Activated T-cell treated with anti-CD3 and anti-CD28 coated beads, Interleukin-2, amount 50 U/mL, for 1 hour (primary cell): ENCODE results near the gene SBNO2.
"Not testable (repeated sequence)": the region's sequence is repeated elsewhere in the genome, so short reads cannot be mapped to it uniquely, and the experiment has no call there.

ENCODE experiments used
- DNase-seq: peaks from one replicate; pipeline ENCODE4 v3.0.0-alpha.2; 2020

Gene SBNO2

DNA sequence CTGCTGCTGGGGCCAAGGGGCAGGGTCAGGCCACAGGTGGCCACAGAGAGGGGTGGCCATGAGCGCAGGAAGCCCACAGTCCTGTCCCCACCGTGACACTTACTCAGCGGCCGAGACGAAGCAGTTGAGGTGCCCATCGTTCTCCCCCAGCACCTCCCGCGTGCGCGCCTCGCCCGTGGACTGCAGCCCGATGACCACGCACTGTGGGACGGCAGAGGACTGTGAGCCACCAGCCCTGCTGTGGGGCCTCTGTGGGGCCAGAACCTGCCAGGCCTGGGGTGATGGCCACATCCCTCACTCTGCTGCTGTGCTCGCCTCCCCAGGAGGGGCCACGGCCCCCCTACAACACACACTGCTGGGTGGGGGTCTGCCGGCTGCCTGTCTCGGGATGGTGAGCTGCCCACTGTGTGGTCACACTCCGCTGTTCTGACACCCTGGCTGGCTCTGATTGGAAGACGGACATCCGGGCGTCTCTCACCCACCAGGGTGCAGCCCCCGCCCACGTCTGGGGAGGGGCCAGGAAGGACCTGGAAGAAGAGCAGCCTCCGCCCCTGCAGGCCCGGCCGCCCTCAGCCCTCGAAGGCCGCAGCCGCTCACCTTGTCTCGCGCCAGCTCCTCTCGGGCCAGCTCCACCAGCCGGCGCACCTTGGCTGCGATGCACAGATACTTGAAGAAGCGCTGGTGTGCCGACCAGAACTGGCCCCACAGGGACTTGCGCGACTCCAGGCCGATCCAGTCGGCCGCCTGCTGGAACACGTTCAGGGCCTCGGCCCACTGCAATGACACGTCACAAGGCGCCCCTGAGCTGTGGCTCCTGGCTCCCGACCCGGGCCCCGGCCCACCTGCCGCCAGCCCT is 57.1 kb downstream of the SBNO2 start:
- DNase-seq = no peak

DNA sequence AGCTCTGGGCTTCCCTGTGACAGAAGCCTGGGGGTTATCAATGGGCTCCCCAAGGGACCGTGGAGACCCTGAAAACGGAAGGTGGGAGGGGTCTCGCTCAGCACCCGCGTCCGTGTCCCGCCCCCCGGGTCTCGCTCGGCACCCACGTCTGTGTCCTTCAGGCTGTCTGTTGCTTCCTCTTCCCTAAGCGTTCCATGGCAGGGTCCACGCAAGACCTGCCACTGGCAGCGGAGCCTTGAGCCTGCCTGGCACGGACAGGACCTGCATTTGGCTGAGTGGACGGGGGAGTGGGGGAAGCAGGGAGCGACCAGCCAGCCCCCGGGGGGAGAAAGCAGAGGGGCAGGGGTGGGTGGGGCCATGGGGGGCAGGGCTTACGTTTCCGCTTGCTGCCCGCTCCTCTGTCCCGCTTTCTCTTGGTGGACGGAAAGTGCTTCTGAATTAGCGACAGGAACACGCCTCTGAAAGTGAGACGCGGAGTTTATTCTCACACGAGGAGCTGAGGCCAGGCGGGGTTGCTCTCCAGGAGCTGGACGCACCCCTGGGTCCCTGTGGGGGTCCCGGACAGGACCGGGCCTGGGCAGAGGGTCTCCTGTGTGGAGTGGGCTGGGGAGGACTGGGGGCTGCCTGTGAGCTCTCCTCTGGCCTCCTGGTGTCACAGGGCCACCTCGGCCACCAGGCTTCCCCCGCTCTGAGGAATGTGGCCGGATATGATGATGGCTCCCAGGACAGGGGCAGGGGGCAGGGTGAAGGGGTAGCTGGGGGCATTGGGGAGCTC is 58.2 kb downstream of the SBNO2 start:
- no peak for DNase-seq

DNA sequence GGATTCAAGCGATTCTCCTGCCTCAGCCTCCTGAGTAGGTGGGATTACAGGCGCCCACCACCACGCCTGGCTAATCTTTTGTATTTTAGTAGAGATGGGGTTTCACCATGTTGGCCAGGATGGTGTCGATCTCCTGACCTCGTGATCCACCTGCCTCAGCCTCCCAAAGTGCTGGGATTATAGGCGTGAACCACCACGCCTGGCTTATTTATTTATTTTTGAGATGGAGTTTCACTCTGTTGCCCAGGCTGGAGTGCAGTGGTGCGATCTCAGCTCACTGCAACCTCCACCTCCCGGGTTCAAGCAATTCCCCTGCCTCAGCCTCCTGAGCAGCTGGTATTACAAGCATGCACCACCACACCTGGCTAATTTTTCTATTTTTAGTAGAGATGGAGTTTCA is 59.3 kb downstream of the SBNO2 start:
- not testable (repeated sequence) for DNase-seq

DNA sequence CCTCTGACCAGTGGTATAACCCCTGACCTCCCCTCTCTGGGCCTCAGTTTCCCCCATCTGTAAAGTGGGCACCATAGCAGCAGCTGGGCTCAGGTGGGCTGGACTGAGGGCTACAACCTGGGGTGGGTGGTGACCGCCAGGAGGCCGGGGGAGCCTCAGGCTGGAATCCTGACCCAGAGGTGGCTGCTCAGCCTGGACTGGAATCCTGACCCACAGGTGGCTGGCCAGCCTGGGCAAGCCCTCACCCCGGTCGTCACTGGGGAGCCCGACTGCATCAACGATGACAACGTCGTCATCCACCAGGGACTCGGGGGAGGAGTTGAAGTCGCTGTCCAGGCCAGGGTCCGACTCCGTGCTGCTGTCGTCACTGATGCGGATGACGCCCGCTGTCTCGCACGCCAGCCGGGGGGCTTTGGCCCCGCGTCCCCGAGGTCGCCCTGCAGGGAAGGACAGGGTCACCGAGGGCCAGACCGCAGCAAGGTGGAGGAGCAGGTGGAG is 60.0 kb downstream of the SBNO2 start:
- no peak for DNase-seq

DNA sequence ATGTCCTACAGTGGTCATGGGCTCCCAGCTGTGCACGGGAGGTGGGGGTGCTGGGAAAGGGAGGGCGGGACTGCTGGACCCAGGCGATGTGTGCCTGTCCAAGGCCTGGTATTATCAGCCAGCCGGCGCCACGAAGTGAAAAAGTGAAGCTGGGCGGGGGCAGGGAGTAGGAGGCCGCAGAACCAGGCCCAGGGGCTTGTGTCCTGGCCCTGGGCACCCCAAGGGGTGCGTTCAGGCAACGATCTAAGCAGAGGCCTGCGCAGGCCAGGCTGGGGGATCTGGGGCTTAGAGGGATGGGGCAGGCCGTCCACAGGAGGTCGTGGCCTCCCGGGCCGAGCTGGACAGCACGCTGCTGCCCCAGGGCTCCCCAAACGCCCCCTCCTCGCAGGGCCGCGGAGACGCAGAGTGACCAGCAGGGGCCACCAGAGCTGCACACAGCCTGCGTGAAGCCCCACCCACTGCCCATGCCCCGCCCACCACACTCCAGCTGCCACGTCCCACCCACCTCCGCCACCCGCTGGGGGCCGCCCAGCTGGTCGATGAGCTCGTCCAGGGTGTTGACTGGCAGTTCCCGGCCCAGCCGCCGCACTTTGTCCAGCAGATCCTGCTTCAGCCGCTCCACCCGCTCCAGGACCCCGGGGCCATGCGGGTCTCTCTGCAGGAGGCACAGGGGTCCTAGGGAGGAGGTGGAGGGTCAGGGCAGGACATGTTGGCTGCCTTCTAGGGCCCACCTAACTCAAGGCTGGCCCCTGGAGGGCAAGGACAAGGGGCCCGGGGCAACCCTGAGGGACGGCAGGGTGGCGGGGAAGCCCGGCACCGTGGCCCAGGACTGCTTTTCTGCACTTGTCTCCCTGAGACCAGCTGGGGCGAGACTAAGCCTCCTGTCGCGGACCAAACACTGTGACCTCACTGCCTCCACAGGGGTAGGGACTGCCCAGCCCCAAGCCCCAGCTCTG is 60.8 kb downstream of the SBNO2 start:
- peak; percentile 85 for DNase-seq

DNA sequence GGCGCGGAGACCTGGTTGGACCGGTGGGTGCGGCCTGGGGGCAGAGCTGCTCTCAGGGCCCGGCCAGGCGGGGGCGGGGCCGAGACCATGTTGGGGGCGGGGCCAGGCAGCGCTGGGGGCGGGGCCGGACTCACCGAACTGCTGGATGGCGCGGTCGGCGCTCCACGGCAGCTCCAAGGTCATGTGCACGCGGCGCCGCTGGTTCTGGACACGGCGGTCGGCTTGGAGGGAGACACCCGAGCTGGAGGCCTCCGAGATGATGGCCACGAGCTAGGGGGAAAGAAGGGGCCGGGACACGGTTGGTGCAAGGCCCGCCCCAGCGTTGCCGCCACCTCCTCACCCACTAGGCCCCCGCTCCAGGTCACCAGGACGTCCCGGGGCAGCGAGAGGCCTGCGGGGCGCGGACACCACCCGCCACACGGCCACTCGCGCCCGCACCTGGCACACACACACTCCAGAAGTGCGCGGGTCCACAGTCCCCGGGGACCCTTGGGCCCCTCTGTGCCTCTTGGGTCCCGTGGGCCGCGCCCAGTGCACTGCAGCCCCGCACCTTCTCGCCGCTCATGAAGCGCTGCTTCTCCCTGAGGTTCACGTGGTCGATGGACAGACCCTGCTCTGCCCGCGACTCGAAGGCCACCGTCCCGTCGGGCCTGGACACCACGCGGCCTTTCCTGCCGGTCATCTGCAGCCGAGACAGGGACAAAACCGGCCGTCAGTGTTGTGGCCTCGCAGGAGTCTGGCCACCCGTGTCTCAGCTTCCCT is 61.6 kb downstream of the SBNO2 start:
- no peak for DNase-seq

DNA sequence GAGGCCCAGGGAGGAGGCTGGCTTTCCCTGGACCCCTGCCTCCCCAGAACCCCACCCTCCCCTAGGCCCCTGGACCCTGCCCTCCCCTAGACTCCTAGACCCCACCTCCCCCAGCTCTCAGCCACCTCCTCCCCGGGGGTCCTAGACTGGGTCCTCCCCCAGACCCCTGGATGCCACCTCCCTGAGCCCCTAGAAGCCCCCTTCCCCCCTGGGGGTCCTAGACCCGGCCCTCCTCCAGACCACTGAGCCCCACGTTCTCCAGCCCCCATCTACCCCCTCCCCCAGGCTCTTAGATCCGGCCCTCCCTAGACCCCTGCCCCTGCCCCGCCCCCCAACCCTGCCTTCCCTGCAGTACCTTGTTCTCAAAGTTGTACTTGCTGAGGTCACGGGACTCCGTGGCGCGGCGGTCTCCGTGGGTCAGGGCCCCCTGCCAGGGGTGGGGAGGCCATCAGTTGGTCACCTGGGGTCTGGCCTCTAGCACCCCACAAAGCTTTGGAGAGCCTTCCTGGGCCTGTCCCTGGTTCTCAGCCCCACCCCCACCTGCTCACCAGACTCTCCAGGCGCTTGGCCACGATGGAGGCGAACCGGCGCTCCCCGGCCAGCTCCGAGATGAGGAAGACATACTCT is 62.3 kb downstream of the SBNO2 start:
- DNase-seq = no peak

DNA sequence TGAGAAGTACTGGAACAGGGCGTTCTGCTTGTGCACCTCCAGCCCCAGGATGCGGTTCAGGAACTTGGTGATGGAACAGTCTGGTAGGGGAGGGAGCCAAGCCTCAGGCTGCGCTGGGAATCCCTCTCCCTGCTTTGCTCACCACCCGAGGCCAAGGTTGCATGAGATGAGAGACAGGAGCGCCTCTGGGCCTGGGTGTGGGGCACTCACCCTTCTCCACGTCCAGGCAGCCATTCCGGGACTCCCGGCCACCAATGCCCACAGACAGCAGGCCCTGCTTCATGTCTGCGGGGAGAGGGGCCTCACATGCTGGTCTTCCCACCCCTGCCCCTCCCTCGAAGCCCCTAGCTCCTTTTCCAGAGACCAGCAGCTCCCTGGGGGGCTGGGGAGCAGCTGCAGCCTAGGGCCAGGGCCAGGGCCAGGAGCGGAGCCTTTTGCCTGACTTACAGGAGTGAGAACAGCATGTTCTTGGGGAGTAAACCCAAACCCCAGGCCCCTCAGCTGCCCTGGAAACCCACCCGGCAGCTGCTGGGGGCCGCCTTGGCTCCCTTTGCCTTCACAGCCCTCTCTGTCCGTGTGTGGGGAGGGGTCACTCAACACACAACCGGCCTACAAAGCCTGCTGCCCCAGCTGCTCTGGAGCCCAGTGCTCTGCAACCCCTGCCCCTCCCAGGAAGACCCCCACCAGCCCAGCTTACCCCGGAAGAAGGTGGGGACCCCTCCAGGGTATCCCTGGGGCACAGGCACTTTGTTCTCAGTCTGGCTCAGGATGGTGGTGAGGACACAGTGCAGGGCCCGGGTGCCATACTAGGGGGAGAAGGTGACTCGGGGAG is 63.0 kb downstream of the SBNO2 start:
- DNase-seq = no peak

DNA sequence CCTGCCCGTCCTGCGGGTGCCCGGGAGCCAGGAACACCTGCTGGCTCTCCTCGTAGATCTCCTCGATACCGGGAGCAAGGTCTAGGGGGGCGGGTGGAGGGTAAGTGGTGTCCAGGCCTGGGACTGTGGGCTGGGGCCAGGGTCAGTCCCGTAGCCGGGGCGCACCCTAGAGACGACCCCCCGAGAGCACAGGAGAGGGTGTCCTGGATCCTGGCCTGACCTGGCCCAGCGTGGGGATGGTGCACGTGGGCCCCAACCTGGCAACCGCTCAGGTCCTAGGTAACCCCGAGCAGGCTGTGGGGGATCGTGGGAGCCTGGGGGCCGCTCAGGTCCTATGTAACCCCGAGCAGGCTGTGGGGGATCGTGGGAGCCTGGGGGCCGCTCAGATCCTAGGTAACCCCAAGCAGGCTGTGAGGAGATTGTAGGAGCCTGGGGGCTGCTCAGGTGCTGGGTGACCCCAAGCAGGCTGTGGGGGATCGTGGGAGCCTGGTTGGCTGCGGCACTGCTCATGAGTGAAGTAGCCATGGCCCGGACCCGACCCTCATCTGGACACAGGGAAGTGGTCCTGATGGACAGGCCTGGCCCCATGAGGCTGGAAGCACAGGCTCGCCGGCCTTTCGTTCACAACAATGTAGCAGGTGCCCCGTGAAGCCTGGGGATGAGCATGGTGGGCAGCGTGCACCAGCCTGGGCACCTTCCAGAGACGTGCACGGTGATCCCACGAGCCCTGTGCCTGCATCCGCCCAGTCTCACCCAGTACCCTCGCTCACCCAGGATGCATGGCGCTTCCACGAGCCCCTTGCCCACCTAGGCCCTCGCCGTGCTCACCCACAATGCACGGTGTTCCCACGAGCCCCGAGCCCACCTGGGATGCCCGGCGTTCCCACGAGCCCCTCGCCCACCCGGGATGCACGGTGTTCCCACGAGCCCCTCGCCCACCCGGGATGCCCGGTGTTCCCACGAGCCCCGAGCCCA is 64.1 kb downstream of the SBNO2 start:
- no peak for DNase-seq

DNA sequence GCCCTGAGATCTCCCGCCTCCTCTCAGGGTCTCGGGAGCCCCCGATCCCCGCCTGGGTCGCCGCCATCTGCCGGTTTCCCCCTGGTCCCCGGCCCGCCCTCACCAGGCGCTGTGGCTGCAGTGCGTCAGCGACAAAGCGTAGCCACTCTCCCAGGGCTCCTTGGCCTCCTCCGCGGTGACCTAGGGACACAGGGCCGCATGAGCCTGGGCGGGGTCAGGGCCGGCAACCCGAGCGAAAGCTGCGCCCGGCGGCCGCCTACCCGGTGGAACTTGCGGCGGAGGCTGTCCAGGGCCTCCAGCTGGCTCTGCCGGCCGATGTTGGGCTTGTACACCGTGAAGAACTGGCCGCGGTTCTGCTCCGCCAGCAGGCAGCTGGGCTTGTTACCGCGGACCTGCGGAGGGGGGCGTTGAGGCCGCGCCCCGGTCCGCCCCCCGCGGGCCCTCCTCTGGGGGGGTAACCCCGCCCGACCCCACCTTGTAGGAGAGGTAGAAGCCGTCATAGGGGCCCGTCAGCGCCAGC is 65.0 kb downstream of the SBNO2 start:
- DNase-seq = no peak

DNA sequence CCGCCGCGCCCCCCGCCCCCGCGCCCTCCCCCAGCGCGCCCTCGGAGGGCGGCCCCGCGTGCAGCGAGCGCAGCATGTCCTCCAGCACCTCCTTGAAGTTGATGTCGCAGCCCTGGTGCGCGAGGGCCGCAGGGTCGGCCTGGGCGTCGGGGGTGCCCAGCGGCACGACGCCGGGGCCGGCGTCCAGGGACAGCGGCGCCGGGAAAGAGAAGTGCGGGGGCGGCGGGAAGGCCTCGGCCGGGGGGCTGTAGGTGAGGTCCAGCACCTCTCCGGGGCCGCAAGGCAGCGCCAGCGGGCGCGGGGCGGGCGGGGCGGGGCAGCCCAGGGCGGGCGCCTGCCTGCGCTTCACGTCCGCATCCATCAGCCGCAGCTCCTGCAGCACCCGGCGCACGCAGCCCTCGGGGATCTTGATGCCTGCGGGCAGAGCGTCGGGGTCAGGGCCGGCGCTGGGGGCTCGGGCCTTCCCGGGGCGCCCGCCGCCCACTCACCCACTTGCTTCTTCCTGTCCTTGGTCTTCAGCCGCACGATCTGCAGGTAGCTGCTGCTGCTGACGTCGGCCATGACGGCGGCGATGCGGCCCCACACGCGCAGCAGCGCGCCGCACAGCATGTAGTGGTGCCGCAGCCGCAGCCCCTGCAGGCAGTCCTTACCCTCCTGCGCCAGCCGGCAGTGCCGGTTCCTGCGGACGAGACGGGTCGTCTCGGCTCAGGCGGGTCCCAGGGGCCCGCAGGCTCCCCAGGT is 65.6 kb downstream of the SBNO2 start:
- DNase-seq = no peak

DNA sequence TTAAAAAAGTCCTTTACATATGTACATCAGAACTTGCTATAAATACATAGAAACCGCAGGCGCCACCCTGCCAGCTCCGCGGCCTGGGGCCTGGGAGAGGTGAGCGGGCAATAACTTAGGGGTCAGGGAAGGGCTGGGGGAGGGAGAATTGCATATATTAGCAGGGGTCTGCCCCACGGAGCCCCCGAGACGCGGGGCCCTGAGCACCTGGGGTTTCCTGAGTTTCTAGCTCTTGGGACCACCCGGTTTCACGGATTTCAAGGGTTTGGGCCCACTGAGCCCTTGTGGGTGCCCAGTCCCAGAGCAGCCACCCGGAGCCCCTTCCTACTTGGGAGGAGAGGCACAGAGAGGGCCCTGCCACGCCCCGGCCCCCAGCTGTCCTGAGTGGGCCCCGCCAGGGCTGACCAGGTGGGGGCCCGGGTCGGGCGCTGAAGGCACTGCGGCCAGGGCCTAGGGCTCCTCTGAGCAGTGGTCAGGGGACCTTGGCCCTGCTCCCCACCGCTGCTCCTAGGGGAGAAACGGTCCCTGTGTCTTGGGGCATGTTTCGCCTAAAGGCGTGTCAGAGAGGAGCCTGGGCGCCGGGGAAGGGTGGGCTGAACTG is 66.3 kb downstream of the SBNO2 start:
- no peak for DNase-seq

DNA sequence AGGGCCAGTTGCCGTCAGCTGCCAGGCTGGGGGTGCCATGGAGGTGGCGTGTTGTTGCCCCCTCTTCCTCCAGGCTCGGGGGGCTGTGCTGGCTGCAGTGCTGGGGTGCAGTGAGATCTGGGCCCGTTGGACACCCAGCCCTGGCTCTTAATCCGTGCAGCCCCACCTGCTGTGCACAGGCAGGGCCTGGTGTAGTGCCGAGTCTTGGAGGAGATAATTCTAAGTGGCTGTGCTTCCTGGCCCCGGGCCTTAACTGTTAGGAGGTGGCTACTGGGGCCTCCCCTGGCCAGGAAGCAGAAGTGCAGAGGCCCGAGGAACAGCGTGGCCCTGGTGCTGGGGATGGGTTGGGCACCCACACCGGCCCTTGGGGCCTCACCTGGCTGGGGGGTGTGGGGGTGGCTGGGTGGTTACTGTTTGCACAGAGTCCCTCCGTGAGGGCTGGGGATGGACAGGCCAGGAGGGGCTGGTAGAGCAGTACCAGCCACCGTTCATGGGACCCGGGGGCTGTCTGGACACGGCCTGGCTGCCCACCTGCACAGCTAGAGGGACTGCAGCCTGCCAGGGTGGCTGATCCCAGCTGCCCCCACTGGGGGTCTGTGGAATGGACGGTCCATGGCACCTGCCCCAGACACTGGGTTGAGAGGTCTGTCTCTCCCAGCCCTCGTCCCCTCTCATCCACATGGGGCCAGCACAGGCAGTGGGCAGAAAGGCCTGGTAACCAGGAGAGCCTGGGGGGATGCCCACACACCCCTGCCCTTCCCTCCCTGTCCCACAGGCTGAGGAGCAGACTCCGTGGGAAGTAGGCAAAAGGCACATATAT is 67.0 kb downstream of the SBNO2 start:
- no peak for DNase-seq

DNA sequence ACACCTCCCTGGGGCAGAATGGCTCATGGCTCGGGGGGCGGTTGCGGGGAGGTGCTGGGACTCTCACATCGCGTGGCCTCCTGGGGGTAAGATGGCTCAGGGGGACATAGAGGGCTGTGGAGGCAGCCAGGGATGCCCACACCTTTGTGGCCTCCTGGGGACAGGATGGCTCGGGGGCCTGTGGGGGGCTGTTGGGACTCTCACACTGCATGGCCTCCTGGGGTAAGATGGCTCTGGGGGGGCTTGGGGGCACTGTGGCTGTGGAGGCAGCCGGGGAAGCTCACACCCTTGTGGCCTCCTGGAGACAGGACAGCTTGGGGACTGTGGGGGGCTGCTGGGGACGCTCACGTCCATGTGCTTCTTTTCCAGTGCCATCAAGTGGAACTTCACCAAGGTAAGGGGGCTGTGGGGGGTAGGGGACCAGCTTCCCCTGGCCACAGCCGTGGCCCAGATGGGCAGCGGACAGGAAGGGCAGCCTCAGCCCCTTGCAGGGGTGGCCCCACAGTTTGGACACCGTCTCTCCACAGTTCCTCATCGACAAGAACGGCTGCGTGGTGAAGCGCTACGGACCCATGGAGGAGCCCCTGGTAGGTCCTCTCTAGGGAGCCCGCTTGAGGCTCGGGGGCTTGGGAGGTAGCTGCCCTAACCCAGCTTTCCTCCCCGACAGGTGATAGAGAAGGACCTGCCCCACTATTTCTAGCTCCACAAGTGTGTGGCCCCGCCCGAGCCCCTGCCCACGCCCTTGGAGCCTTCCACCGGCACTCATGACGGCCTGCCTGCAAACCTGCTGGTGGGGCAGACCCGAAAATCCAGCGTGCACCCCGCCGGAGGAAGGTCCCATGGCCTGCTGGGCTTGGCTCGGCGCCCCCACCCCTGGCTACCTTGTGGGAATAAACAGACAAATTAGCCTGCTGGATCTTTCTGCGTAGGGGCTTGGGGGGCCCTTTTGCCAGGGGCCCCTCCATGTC is 67.9 kb downstream of the SBNO2 start:
- DNase-seq = no peak

DNA sequence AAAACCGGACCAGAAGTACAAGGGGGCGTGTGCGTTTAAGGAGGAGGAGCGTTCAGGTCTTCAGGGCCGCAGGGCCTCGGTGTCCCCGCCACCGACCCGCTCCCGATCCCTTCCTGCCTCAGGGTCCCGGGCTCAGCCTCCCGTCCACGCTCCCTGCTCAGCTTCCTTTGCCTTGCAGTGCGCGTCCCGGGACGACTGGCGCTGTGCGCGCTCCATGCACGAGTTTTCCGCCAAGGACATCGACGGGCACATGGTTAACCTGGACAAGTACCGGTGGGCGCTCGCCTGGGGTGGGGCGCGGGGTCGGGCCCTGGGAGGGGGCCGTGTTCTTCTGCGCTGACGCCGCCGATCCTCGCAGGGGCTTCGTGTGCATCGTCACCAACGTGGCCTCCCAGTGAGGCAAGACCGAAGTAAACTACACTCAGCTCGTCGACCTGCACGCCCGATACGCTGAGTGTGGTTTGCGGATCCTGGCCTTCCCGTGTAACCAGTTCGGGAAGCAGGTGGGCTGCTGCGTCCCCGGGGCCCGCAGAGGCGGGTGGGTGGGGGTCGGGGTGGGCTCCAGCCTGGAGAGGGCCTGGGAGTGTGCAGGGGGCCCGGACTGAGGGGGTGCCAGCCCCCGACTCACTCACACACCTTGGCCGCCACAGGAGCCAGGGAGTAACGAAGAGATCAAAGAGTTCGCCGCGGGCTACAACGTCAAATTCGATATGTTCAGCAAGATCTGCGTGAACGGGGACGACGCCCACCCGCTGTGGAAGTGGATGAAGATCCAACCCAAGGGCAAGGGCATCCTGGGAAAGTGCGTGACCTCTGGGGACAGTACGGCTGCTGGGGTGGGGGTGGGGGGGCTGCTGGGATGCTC is 68.8 kb downstream of the SBNO2 start:
- DNase-seq = no peak
